HG02852 (cell line): ENCODE measurements around the gene OR2B2.
"Not testable (repeated sequence)": the region's sequence is repeated elsewhere in the genome, so short reads cannot be mapped to it uniquely, and the experiment has no call there.

Experiments used
- ATAC-seq: cut with Tn5 transposase; IDR thresholded peaks from one replicate; pipeline ENCODE4 v1.9.1; 2021; ENCODE audit warnings: mild to moderate bottlenecking, moderate library complexity; ENCODE audit not compliant: unreplicated experiment

Gene OR2B2

GRCh38 chr6:27911956-27912446, at the start of gene OR2B2:
Gene OR2B2, minus strand, starts transcription at chr6:27912396. Its CDS starts 77 bp downstream, at chr6:27912319.
- no peak for ATAC-seq

DNA sequence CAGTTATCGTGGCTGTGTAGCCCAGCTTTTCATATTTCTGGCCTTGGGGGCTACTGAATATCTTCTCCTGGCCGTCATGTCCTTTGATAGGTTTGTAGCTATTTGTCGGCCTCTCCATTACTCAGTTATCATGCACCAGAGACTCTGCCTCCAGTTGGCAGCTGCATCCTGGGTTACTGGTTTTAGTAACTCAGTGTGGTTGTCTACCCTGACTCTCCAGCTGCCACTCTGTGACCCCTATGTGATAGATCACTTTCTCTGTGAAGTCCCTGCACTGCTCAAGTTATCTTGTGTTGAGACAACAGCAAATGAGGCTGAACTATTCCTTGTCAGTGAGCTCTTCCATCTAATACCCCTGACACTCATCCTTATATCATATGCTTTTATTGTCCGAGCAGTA, 45.3 kb upstream of the OR2B2 start:
- ATAC-seq = no peak

DNA sequence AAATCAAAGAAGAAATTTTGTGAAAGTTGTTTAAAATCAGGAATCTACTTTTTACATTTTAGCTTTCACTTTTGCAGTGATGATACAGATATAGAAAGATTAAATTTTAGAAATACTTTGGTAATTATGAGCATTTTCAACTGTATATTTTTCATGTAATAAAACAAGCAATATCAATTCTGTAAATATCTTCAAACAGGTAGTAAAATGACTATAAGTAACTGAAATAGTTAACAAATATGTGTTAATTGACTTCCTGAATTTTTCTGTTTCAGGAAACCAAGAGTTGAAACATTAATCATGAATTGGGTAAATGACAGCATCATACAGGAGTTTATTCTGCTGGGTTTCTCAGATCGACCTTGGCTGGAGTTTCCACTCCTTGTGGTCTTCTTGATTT, 44.7 kb upstream of the OR2B2 start, which contains the start of gene OR2B6:
OR2B6 (plus strand) TSS at position 301 of the 400 bp plus-strand sequence; CDS start at position 301, 0 bp downstream.
- no peak for ATAC-seq

DNA sequence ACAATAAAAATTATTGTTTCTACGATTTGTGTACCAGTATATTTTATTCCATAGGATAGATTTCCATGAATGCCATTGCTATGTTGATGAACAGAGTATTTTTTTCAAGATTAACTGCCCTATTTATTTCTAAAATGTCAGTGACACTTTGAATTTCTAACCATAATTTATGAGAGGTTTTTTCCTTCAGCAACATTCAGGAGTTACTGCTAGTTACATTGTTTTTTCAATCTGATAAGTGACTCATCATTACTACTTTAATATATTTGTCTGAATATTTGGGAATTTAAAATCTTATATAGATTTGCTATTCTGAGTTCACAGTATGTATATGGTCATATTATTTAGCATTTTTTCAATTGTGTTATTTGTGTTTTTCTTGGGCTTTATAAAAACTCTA, 38.8 kb upstream of the OR2B2 start:
- no peak for ATAC-seq

- no peak for ATAC-seq
These were observed 36.0 kb upstream of the OR2B2 start for GRCh38 chr6:27948237-27948636.

- ATAC-seq = not testable (repeated sequence)
These were observed 30.9 kb upstream of the OR2B2 start for GRCh38 chr6:27943072-27943471.

DNA sequence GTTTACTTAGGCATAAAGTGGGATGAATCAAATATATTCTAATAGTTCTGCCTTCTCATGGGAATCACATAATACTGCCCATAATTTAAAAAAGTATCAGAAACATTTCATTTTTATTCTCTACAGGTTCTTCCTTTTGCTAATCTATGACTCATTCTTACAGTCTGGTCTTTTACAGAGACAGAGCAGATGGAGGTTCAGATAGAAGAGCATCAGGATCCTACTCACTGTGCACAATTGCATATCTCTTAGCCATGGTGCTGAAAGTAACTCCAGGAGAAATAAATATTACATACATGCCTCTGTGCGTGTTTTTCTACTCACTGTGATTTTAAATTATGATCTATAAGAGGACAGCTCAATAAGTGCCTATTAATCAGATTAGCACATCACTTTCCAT, 28.6 kb upstream of the OR2B2 start:
- ATAC-seq = no peak

DNA sequence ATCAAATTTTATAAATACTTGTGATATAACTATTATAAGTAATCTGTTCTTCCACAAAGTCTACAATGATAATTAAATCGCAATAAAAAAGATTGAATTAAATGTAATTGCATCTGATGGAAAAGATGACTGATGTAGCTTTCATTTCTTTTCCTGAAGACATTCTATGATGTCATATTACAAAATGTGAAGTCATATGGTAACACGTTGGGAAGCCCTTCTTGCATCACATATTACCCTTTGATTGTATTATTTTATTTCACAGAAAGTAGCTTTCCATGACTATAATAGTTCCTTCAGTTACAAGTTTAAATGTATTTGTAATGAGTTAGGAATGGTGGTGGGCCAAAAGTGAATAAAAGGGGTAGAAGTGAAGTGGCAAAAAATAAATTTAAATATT, 19.0 kb upstream of the OR2B2 start:
- ATAC-seq = no peak

GRCh38 chr6:27929930-27930329, 17.7 kb upstream of the OR2B2 start:
- not testable (repeated sequence) for ATAC-seq

- not testable (repeated sequence) for ATAC-seq
These were observed 15.8 kb upstream of the OR2B2 start for GRCh38 chr6:27928041-27928440.

- no peak for ATAC-seq
These were observed 12.0 kb upstream of the OR2B2 start for GRCh38 chr6:27924179-27924578.

DNA sequence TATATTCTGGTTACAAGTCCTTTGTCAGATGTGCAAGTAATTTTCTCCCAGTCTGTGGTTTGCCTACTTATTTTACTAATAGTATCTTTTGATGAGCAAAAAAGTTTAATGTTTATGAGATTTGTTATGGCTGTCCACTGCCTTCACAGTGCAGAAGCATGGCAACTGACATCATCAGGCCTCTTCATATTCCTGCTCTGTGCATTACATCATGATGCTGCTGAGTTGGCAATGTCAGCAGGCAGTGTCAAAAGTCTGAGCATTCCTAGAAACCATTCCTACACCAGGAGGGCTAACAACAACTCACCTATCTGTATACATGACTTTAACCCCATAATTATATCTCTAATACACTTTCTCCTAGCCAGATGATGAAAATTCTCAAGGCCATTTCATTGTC, 10.8 kb upstream of the OR2B2 start:
- ATAC-seq = no peak

- no peak for ATAC-seq
These were observed 4.2 kb downstream of the OR2B2 start for GRCh38 chr6:27908017-27908416.

GRCh38 chr6:27902335-27903314, 9.6 kb downstream of the OR2B2 start:
- ATAC-seq = peak; percentile 70

- no peak for ATAC-seq
These were observed 10.4 kb downstream of the OR2B2 start for GRCh38 chr6:27901801-27902200.

- not testable (repeated sequence) for ATAC-seq
These were observed 12.0 kb downstream of the OR2B2 start for GRCh38 chr6:27900197-27900596.

DNA sequence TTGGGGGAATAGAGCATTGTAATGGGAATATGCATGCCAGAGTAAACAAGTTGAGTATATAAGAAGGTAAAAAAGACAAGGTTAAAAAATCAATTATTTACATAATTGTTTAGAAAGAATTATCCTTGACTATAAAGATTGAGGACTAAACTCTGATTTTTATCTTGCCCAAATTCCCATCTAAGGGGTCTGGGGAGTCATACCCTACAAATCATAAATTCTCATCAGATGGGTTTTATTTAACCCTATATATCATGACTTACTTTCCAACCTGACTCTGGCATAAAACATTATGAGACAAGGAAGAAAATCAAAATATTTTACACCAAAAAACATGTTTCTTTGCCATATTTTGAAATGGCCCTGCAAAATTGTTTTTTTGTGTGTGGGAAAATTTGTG, 12.7 kb downstream of the OR2B2 start:
- no peak for ATAC-seq

DNA sequence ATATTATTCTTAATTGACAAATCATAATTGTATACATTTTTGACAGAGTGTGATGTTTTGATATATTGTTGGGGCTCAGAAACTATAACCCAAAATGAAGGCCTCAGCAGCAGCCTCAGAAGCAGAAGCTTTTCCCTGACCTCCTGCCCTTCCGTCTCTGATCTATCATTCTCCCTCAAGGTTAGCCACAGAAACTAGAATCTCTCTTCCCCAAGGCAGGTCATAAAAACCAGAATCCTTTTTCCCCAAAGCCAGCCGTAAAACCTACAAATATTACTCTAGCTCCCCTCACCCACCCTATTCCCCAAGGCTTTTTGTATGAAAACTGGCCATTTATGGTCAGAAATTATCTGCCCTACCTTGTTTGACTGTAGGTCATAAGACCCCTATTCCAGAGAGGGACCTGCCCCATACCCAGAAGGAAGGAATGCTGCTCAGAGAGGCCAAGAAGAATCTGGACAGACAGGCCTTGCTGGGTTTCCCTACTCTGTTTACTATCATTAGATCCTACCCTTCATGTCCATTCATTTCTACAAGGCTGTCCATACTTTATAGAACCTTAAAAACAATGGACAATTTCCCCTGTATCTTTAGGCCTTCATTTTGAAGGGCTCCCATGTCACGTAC, 14.5 kb downstream of the OR2B2 start:
- ATAC-seq = no peak

GRCh38 chr6:27896398-27896796, 15.8 kb downstream of the OR2B2 start:
- no peak for ATAC-seq

- ATAC-seq = no peak
These were observed 17.1 kb downstream of the OR2B2 start for GRCh38 chr6:27894839-27895762.
